IPS-11a (cell line): ENCODE data around the gene RUNX1.
"Not testable (repeated sequence)": the region's sequence is repeated elsewhere in the genome, so short reads cannot be mapped to it uniquely, and the experiment has no call there.

Source experiments
- H3K4me3 ChIP-seq: one replicate; pipeline ENCODE4 v1.5.1; 2013; ENCODE audit warnings: low read depth, low read length, control low read depth

Gene RUNX1

DNA sequence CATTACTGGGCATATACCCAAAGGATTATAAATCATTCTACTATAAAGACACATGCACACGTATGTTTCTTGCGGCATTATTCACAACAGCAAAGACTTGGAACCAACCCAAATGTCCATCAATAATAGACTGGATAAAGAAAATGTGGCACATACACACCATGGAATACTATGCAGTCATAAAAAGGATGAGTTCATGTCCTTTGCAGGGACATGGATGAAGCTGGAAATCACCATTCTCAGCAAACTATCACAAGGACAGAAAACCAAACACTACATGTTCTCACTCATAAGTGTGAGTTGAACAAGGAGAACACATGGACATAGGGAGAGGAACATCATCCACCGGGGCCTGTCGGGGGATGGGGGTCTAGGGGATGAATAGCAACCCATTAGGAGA is 97.2 kb downstream of the RUNX1 start:
- not testable (repeated sequence) for H3K4me3 ChIP-seq

DNA sequence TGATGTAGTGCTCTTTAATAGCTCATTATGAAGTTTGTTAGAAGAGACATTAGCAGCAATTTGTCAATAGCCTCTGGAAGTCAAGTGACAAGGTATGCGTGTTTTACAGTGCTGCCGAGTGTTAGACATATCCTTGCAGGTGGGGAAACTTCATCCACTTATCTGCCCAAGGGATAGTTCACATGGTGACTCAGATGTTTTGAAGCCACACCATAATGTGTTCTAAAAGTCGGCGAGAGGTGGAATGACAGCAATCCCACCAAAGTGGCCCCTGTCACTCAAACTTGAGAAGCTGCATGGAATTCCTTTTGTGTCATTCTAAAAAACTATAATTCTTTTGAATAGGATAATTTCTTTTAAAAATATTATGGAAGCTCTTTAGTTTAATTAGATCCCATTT is 98.1 kb downstream of the RUNX1 start:
- H3K4me3 ChIP-seq: no peak overlapping the region

DNA sequence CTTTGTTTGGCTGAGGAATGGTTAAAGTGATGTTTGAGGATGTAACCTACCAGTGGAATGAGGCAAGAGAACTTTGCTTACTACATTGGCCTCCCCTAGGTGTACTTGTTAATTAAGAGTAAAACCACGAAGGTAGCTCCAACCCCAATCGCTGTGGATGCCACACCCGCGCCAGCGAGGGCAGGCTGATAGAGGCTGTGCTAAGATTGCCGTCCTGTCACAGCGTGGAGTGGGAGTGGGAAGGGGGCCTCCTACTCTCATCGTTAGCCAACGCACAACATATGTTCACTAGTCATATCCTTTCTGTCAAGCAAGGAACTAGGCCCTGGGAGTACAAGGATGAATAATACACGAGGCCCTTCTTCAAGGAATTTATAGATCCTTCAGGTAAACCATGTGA is 99.6 kb downstream of the RUNX1 start:
- H3K4me3 ChIP-seq: no peak overlapping the region

DNA sequence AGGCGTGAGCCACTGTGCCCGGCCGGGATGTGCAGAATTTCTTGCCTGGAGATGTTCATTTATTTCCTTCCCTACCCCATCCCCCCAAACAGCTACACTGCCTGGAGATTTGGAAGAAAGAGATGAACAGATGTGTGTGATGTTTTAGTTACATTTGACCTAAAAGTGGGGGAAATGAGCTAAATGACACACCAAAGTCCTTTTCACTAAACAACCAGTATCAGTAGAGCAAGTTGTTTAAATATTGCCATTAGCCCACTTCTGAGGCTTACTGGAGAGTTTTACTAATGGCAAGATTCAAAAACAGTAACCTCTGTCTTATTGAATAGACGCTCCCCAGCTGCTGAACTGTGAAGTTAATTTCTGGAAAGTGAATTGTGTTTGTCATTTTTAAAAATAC is 100.1 kb downstream of the RUNX1 start:
- H3K4me3 ChIP-seq: no peak overlapping the region

DNA sequence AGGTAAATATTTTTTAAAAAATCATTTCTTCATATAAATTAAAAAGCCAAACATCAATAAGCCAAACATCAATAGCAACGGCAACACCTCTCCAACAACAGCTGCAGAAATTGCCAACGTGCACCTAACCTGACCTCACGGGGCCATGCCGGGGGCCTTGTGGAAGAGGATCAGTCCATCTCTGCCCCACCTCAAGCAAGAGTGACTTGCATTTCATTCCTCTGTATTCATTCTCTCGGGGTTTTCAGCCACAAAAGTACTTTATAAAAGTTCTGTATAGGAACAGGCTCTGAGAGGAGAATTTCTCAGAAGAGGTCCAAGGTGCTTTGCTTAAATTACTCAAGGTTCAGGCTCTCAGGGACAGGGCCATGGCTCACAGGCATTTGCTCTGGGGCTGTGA is 100.9 kb downstream of the RUNX1 start:
- no peak overlapping the region for H3K4me3 ChIP-seq

DNA sequence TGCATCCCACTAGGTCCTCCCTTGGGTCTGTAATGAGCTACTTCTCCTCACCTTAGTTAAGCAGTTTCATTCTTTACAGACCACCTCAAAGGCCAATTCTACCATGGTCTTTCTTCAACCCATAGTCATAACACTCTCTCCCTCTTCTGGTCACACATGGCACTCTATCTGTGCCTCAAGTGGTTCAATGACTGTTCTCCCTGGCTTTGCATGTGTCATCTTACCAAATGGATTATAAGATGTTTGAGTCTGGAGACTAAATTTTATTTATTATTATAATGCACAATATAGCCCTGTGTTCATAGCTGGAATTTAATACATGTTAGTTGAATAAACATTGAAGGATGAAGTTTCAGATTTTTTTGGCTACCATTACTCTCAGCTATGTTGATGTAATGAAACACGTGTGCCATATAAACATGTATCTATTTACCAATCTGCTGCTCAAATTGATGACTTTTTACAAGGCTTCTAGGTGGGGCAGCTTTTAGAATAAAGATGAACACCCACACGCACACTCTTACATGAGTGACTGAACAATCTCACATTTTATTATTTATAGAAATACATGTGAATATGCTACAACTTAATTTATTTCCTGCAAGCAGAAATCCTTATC is 102.1 kb downstream of the RUNX1 start:
- H3K4me3 ChIP-seq: no peak overlapping the region

DNA sequence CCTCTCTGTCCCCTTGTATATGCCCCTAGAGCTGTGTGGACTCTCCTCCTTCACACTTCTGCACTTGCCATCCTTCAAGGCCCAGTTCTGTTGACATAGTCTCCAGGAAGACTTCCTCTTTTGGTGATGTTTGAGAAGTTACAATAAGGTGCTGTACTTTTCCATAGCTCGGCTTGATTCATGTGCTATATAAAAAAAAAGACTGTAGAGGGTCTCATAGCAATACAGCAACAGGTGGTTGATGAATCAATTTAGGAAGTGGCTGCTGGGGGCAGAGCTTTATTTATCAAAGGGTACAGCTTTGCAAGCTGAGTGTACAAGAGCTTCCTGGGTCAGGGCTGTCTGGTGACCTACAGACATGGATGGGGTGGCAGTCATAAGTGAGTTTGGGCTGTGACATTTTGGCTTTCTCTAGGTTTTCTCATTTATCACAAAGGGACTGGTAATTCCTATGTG is 102.7 kb downstream of the RUNX1 start:
- no peak overlapping the region for H3K4me3 ChIP-seq

DNA sequence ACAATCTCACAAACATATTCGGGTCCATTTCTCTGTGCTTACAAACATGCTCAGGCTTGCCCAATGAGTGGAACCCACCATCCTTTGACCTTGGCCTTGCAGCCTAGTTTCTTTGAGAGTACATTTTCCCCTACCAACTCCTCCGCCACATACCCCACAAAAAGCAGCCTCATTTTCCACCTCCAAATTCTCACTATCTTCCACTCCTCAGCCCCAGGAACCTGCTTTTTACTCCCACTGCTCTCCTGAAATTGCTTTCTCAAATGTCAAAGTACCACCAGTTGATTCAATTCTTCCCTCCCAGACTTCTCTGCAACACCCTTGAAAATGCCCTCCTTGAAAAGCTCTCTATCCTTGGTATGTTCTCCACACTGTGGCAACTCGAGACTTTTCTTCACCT is 103.8 kb downstream of the RUNX1 start:
- H3K4me3 ChIP-seq: no peak overlapping the region

DNA sequence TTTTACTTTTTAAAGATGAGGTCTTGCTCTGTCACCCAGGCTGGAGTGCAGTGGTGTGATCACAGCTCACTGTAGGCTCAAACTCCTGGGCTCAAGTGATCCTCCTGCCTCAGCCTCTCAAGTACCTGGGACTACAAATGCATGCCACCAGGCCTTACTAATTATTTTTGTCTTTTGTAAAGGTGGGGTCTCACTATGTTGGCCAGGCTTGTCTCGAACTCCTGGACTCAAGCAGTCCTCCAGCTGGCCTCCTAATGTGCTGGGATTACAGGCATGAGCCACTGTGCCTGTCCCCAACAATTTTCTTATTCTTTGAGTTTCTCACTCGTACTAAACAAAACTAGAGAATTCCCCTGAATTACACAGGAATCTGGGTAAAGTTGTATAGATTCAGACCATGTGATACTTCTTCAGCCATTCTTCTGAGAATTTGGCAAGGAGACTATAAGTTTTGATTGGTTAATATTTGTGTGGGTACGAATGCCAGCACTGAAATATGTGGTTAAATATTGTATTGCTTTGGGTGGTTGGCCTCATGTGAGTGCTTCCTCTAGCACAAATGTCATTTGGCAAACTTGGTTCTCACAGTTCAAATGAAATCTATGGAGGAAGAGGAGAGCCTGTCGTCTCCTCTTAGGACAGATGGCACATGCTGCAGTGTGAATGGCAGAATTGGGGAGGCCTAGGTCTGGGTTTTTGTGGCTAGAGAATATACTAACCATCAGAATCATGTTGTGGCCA is 104.9 kb downstream of the RUNX1 start:
- H3K4me3 ChIP-seq: no peak overlapping the region

DNA sequence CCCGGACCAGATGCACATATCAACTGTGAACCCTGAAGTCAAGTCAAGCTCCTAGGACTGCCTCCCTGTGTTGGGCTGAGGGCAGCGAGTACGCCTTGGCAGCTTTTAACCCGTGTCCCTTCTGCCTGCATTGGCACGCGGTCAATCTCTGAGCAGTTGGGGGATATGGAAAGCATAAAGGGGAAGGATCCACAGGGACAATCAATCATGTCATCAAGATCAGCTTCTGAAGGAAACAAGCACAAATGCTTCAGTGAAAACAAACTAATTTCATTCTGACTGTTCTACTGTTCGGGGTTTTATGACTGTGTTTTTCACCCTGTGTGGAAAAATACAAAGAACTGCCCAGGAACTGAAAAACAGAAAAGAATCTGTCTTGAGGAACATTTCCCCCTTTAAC is 106.2 kb downstream of the RUNX1 start:
- H3K4me3 ChIP-seq: no peak overlapping the region

DNA sequence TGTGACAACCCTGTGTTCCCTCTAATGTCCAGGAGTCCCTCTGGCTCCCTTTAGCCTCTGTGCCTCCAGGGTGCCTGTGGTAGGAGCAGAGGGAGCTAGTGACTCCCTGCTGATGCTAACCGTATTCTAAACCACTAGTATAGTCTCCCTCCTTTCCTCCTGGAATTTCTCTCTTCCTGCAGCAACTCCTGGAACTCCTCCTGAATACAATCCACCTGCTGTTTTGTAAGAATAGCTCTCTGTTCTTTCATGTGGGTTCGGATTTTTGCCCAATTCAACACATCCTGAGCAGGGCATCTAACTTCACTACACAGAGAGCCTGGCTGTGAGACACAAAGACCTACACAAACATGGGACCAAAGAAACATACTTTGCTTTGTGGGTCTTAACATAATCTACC is 107.9 kb downstream of the RUNX1 start:
- no peak overlapping the region for H3K4me3 ChIP-seq

DNA sequence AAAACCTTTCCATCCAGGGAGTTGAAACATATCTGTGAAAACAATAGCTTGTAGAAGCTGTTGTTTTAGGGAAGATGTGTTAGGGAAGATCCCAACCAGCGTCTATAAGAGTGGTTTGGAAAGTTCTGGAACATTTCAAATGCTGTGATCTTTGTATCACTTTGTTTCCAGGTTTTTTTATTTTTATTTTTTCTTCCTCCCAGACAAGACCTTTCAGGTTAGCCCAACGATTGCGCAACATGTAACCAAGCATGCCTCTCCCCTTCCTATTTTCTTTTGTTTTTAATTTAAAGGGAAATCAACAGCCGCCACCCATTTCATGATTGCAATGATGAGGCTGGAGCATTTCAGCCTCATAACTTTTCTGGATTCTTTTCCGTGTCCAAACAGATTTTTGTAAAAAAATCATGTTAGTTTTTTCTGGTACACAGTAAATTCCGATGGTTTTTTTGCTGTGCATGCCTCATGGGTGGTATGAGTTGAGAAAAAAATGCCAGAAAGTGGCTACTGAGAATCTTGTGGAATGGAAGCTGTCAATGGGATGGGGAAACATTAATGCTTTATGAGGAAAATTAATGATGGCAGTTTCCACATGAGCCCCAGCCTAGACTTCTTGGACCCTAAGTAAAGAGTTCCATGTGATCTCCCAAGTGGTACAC is 109.3 kb downstream of the RUNX1 start:
- no peak overlapping the region for H3K4me3 ChIP-seq

DNA sequence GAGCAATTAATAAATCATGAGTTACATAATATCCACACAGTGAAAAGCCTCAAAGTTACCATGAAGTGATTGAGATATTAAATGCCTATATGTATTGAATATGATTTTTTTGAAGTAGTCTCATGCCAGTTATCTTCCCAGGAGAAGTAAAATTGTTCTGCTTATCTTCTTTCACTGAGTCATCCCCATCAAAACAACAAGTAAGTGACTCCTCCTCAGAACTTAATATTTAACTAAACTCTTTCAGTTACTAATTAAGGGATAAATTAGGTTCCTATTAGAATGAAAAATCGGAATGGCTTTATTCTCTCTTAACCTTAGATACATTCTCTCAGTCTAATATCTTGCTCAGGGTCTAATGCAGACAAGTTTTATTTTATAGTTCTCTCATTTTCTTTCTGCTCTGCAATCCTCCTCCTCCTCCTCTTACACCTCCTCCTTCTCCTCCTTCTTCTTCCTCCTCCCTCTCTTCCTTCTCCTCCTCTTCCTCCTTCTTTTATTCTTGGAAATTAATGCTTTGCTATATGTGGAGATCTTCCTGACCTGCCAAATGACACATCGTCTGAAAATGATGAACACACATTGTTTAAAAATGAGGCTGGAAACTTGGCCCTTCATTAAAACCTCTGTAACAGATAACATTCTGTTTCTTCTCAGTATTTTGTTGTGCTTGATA is 110.9 kb downstream of the RUNX1 start:
- H3K4me3 ChIP-seq: no peak overlapping the region

DNA sequence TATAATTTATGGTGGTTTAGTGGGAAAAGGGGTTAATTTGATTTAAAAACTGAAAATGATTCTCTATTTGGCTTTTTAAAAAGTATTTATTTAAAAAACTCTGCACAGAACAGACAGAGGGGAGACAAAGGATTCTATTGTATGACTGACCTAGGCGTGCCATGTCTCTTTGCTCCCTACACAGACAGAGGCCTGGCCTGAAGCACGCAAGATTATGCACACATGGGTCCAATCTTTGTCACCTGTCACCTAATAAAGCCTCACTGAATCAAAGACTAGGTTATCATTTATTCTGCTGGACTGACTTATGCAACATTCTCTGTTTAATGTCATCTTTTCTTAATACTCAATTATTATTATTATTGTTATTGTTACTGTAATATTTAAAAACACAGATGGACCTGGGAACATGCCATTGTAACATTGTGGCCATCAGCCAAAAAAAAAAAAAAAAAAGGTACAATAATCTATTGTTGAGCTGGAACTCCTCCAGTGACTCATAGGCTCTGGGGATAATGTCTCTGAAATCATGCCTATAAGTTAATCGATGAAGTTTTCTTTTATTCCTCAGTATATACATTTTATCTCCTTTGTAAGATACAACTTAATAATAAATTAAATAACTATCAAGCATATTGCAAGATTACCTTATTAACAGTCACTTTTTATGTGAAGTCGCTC is 112.1 kb downstream of the RUNX1 start:
- H3K4me3 ChIP-seq: no peak overlapping the region

DNA sequence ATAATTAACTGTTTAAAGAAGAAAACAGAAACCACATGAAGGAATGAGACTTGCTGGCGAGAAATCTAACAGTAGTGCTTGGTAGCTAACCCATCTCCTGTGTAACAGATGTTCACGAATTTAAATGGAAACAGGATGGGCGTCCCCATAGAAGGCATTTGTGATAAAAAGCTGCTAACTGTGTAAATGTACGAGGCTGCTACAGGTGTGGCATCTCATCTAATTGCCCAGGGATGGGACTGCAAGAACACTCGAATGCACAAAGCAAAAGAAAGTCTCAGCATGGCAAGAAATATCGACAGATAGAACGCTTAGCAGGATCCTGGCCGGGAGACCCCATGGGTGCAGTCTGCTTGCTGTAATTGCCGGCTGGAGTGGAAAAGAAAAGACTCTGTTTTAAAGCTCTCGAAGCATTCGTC is 112.7 kb downstream of the RUNX1 start:
- H3K4me3 ChIP-seq: no peak overlapping the region

DNA sequence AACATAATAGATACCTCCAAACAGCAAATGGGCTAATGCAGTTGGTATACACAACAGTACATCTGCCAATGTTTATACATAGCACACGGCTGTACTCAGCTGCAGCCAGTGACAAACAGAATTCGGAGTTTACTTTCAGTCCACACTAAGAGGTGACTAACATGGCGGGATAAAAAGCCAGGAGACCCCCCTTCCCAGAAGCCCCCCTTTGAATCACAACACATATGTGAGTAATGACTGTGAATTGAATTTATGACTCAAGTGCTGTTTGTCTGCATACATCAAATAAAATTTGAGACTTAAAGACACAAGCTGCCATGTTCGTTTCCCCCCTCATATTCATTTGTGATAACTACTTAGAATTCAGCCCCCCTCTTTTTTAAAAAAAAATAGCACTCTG is 113.2 kb downstream of the RUNX1 start:
- no peak overlapping the region for H3K4me3 ChIP-seq

DNA sequence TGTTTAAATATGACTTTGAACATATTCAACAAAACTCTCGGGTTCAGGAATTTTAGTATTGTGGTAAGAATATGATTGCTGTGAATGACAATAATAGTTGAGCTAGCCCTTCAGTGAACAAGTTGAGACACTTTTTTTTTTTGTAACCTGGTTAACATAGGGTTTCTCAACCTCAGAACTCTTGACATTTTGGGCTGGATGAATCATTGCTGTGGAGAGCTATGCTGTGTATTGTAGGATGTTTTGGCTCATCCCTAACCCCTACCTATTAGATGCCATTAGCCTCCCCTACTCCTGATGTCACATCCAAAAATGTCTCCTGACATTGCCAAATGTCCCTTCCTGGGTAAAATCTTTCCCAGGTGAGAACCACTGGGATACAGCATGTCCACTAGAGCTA is 113.7 kb downstream of the RUNX1 start:
- no peak overlapping the region for H3K4me3 ChIP-seq

DNA sequence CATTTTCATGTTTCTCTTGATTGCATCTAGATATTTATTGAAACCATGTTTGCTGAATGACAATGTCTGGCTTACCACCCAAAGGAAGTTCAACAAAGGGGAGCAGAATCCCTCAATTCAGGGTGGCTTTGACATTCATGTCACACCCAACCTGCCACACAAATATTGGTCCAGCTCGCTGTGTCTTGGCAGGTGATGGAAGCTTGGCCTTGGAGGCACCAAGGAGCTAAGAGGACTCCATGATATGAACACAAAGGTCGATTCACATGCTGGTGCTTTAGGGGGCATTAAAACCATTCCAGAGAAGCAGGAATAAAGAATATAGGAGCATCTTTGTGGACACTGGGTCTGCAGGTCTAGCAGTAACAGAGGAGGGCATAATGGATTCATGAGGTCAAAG is 114.8 kb downstream of the RUNX1 start:
- H3K4me3 ChIP-seq: no peak overlapping the region

DNA sequence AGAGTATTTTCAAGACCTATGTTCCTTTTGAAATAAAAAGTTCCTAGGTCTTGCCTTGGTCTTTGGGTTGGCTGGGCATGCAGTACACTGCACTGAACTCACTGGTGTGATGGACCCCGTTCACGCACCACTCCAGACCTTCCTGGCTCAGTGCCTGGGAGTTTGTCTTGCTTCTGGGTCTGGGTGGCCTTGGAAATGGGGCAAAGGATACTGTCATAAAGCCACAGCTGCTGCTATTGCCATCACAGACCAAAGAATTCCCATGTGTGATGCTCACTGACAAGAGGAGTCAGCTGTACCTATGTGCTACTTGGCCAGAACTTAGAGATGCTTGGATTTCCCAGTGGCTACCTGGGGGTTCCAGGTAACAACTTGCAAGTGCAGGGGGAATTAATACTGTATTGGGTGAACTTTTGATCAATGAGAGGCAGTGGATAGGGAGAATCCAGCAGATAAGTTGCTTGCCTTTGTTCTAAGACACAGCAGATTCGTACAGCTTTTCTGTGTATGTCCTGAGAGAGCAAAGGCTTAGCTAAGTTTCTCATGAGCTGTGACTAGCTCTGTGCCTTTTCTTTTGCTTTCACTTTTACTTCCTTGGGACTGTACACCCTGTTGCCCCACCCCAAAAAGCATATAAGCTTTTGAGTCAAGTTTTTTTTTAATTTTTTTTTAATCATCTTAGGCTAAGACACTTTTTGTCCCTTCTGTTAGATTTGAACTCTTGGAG is 115.3 kb downstream of the RUNX1 start:
- no peak overlapping the region for H3K4me3 ChIP-seq

DNA sequence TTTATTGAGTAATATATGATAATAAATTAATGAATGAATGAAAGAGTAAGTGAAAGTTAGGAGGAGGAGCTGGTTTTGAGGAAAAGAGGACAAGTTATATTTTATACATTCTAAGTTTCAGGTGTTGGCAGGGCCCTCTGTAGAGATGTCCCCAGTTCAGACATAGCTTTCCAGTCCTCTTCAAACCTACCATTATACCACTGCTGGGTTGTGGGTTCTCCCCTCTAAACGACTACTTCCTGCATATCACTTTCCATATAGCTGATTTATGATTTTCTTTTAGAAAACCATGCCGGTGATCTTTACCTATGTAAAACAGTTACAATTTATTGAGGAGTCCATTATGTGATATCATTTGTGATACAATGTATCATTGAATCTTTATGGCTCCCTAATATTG is 116.9 kb downstream of the RUNX1 start:
- no peak overlapping the region for H3K4me3 ChIP-seq

DNA sequence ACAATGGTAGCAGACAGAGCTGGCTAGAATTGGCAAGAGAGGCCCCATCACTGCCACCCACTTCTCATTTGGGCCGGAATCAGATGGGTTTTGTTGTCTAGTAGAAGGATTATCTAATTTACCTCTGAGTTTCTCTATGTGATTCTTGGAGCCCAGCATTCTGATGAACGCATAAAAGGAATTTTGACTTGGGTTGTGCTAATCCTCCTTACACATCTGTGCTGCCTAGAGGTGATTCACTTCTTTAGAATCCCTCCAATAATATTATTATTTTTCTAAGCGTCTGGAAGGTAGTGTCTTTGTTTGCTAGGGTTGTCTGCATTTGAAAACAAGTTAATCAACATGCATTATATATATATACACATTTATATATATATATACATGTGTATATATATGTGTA is 118.1 kb downstream of the RUNX1 start:
- no peak overlapping the region for H3K4me3 ChIP-seq
